Rectal smooth muscle tissue (tissue), 1 donor: ENCODE data around the gene SLC2A11.
"Not testable (repeated sequence)": the region's sequence is repeated elsewhere in the genome, so short reads cannot be mapped to it uniquely, and the experiment has no call there.

ENCODE experiments used
- H3K27ac ChIP-seq: one replicate; pipeline ENCODE4 v1.7.0; 2013; ENCODE audit warnings: low read depth, low read length, inconsistent platforms
- H3K27me3 ChIP-seq: one replicate; pipeline ENCODE4 v1.7.0; 2013; ENCODE audit warnings: low read length; ENCODE audit not compliant: control insufficient read depth, insufficient read depth
- H3K36me3 ChIP-seq: one replicate; pipeline ENCODE4 v1.7.0; 2013; ENCODE audit warnings: low read length; ENCODE audit not compliant: control insufficient read depth, insufficient read depth
- H3K4me1 ChIP-seq: one replicate; pipeline ENCODE4 v1.7.0; 2013; ENCODE audit warnings: low read length; ENCODE audit not compliant: control insufficient read depth, insufficient read depth
- H3K4me3 ChIP-seq: one replicate; pipeline ENCODE4 v1.7.0; 2013; ENCODE audit warnings: low read length
- H3K9ac ChIP-seq: one replicate; pipeline ENCODE4 v1.7.0; 2013; ENCODE audit warnings: low read length

SLC2A11 gene

GRCh38 chr22:23862103-23862502, 4.4 kb downstream of the SLC2A11 start:
- Histone ChIP-seq H3K4me1 (no peaks in the 10 kb centered on the region), H3K4me3 (no peak overlapping the region), H3K36me3 (no peaks in the 10 kb centered on the region), H3K27ac (no peak overlapping the region), H3K27me3 (no peaks in the 10 kb centered on the region), H3K9ac (no peak overlapping the region)

DNA sequence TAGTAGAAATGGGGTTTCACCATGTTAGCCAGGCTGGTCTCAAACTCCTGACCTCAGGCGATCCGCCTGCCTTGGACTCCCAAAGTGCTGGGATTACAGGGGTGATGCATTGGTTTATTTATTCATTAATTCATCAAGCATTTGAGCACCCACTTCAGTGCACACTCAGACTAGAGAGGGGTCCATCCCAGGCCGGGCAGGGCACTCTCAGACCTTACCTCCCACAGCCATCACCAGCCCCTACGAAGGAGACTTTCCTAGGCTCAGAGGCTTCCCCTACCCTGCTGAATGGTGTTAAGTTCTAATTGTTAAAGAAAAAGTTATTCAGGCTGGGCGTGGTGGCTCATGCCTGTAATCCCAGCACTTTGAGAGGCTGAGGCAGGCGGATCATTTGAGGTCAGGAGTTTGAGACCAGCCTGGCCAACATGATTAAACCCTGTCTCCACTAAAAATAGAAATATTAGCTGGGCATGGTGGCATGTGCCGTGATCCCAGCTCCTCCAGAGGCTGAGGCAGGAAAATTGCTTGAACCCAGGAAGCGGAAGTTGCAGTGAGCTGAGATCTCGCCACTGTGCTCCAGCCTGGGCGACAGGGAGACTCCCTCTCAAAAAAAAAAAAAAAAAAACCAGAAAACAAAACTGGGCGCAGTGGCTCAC, 7.0 kb downstream of the SLC2A11 start:
- not testable (repeated sequence) for H3K27ac ChIP-seq, H3K4me1 ChIP-seq, H3K9ac ChIP-seq, H3K27me3 ChIP-seq, H3K4me3 ChIP-seq, H3K36me3 ChIP-seq

DNA sequence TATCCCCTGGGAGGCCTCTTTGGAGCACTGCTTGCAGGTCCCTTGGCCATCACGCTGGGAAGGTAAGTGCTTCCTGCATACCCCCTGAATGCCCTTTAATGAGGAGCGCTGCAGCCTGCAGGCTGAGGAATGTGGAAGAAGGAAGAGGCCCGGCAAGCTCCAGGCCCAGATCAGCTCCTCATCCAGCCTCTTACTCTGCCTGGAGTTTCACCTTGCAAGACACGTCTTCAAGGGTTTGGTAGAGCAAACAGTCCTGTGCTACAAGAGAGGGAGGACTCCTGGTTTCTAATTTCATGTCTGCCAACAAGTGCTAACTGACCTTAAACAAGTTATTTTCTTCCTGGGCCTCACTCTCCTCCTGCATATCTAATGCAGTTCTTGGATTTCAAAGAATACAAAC, 10.9 kb downstream of the SLC2A11 start:
- Histone ChIP-seq H3K4me3 (no peak overlapping the region), H3K9ac (no peak overlapping the region), H3K36me3 (peaks cover 6% of the 10 kb centered on the region), H3K27me3 (no peaks in the 10 kb centered on the region), H3K4me1 (no peaks in the 10 kb centered on the region), H3K27ac (no peak overlapping the region)

DNA sequence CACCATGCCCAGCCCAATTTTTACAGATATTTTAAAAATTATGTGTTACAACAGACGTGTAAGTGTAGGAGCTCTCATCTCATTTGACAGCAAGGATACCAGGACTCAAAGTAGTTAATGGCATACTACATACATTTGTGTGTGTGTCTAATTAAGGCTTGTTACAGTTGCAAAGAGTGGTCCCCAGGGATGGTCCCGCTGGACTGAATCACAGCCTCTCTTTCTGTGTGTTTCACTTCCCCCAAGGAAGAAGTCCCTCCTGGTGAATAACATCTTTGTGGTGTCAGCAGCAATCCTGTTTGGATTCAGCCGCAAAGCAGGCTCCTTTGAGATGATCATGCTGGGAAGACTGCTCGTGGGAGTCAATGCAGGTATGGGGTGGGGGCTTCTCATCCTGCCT, 17.2 kb downstream of the SLC2A11 start:
- no peaks in the 10 kb centered on the region for H3K4me1 ChIP-seq
- no peak overlapping the region for H3K27ac ChIP-seq
- H3K4me3 ChIP-seq = no peak overlapping the region
- no peak overlapping the region for H3K9ac ChIP-seq
- no peaks in the 10 kb centered on the region for H3K27me3 ChIP-seq
- H3K36me3 ChIP-seq = peaks cover 12% of the 10 kb centered on the region

DNA sequence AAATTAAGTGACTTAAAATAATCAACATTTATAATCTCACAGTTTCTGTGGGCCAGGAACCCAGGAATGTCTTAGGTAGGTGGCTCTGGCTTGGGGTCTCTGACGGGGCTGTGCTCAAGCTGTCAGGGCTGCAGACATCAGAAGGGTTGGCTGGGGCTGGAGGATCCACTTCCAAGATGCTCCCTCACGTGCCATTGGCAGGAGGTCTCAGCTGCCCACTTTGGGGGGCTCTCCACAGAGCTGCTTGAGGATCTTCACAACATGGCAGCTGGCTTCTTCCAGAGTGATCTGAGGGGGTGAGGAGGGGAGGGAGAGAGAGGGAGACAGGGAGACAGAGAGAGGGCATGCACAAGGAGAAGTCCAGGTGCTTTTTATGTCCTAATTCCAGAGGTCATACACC, 18.1 kb downstream of the SLC2A11 start:
- no peak overlapping the region for H3K27ac ChIP-seq
- H3K9ac ChIP-seq = no peak overlapping the region
- H3K4me1 ChIP-seq = no peaks in the 10 kb centered on the region
- no peak overlapping the region for H3K4me3 ChIP-seq
- H3K27me3 ChIP-seq = no peaks in the 10 kb centered on the region
- peaks cover 10% of the 10 kb centered on the region for H3K36me3 ChIP-seq

DNA sequence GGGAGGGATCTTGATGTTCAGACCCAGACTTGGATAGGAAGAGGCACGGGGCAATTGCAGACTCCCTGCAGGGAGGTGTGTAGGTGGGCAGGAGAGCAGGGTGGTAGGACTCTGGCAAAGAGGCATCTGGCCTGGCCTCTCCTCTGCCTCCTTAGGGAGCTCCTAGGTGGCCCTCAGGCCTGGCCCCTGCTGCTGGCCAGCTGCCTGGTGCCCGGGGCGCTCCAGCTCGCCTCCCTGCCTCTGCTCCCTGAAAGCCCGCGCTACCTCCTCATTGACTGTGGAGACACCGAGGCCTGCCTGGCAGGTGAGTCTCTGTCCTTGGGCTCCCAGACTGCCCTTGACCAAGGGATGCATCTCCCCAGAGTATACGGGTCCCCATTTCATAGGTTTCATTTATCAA, 19.9 kb downstream of the SLC2A11 start:
- Histone ChIP-seq H3K27ac (no peak overlapping the region), H3K4me1 (no peaks in the 10 kb centered on the region), H3K9ac (no peak overlapping the region), H3K4me3 (no peak overlapping the region), H3K36me3 (peaks cover 10% of the 10 kb centered on the region), H3K27me3 (no peaks in the 10 kb centered on the region)

- no peak overlapping the region for H3K9ac ChIP-seq
- H3K27ac ChIP-seq = no peak overlapping the region
- no peak overlapping the region for H3K4me3 ChIP-seq
- peaks cover 10% of the 10 kb centered on the region for H3K36me3 ChIP-seq
- no peaks in the 10 kb centered on the region for H3K4me1 ChIP-seq
- H3K27me3 ChIP-seq = no peaks in the 10 kb centered on the region
These were observed 20.5 kb downstream of the SLC2A11 start for GRCh38 chr22:23878219-23878618.

DNA sequence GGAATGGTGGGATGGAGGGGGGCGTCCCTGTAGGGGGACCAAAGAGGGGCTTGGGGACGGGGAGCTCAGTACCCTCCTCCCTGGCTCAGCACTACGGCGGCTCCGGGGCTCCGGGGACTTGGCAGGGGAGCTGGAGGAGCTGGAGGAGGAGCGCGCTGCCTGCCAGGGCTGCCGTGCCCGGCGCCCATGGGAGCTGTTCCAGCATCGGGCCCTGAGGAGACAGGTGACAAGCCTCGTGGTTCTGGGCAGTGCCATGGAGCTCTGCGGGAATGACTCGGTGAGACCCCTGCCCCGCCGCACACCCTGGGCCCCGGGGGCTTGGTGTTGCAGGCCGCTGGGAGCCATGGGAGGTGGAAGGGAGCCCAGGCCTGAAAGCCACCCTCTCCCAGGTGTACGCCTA, 24.7 kb downstream of the SLC2A11 start:
- peaks cover 3% of the 10 kb centered on the region for H3K36me3 ChIP-seq
- no peak overlapping the region for H3K9ac ChIP-seq
- H3K4me1 ChIP-seq = no peaks in the 10 kb centered on the region
- no peak overlapping the region for H3K27ac ChIP-seq
- no peaks in the 10 kb centered on the region for H3K27me3 ChIP-seq
- H3K4me3 ChIP-seq = no peak overlapping the region

DNA sequence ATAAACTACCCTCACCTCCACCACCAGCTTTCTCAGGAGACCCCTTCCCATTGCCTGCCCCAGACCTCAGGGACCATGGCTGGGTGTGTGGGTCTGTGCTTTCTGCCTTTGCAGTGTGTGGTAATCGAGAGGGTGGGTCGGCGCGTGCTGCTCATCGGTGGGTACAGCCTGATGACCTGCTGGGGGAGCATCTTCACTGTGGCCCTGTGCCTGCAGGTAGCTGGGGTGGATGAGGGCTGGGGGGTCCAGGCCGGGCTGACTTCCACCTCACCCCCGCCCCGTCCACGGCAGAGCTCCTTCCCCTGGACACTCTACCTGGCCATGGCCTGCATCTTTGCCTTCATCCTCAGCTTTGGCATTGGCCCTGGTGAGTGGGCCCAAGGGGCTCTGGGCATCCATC, 26.0 kb downstream of the SLC2A11 start:
- Histone ChIP-seq H3K9ac (no peak overlapping the region), H3K36me3 (no peaks in the 10 kb centered on the region), H3K4me3 (no peak overlapping the region), H3K27me3 (no peaks in the 10 kb centered on the region), H3K27ac (no peak overlapping the region), H3K4me1 (no peaks in the 10 kb centered on the region)

DNA sequence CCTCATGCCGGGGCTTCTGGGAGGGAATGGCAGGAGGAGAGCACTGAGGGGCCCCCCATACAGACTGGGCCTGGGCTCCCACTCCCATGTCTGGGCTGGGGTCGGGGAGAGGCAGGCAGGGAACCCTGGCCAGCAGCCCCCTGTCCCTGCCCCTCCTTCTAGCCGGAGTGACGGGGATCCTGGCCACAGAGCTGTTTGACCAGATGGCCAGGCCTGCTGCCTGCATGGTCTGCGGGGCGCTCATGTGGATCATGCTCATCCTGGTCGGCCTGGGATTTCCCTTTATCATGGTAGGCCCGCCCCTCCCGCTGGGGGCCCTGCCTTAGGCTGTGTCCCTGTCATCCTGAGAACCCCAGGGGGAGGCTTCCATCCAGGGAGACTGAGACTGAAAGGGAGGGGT, 26.5 kb downstream of the SLC2A11 start:
- Histone ChIP-seq H3K4me1 (no peaks in the 10 kb centered on the region), H3K27ac (no peak overlapping the region), H3K9ac (no peak overlapping the region), H3K27me3 (no peaks in the 10 kb centered on the region), H3K4me3 (no peak overlapping the region), H3K36me3 (no peaks in the 10 kb centered on the region)

GRCh38 chr22:23888615-23889401, 31.1 kb downstream of the SLC2A11 start:
- Histone ChIP-seq H3K9ac (no peak overlapping the region), H3K27me3 (no peaks in the 10 kb centered on the region), H3K4me3 (no peak overlapping the region), H3K27ac (no peak overlapping the region), H3K36me3 (no peaks in the 10 kb centered on the region), H3K4me1 (peaks cover 4% of the 10 kb centered on the region)

DNA sequence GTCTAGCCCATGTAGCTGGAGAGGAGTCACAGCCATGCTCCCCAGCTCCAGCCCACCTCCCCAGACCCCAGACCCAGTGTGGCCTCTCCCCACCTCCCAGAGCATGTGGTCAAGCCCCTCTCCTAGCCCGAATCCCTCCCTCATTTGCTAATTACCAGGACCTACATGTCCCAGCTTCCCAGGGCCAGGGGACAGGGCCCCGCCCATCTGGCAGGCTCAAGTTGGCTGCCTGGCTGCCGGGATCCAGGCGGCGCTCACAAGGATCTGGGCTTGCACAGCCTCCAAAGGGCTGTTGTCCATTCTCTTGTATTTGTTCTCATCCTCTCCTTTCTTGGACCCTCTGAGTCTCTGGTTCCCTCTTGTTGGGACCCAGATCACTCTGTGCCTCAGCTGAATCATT, 31.9 kb downstream of the SLC2A11 start:
- peaks cover 4% of the 10 kb centered on the region for H3K4me1 ChIP-seq
- H3K9ac ChIP-seq = no peak overlapping the region
- no peak overlapping the region for H3K4me3 ChIP-seq
- no peaks in the 10 kb centered on the region for H3K27me3 ChIP-seq
- no peaks in the 10 kb centered on the region for H3K36me3 ChIP-seq
- H3K27ac ChIP-seq = no peak overlapping the region

GRCh38 chr22:23891726-23892125, 34.1 kb downstream of the SLC2A11 start:
- H3K36me3 ChIP-seq = no peaks in the 10 kb centered on the region
- peaks cover 4% of the 10 kb centered on the region for H3K4me1 ChIP-seq
- H3K9ac ChIP-seq = no peak overlapping the region
- no peak overlapping the region for H3K4me3 ChIP-seq
- H3K27ac ChIP-seq = no peak overlapping the region
- H3K27me3 ChIP-seq = no peaks in the 10 kb centered on the region
